OCI-LY3 (cell line): Measurements from ENCODE around the gene PNLIPRP3.

Source experiments
- H2AFZ ChIP-seq: fragments of 200-600, 300-600 bp; shearing (Covaris generic); 2 replicates; pipeline ENCODE4 v1.6.0; 2014; ENCODE audit warnings: antibody characterized with exemption, low read depth, low read length
- H3K27ac ChIP-seq: fragments of 200-600, 300-600 bp; sonication (generic); 2 replicates; pipeline ENCODE4 v1.5.1; 2014; ENCODE audit warnings: mild to moderate bottlenecking, low read length, moderate library complexity, mixed read lengths
- H3K27me3 ChIP-seq: fragments of 200-600, 300-600 bp; sonication (generic); 2 replicates; pipeline ENCODE4 v1.6.1; 2014; ENCODE audit warnings: low read depth, low read length, mixed read lengths
- H3K36me3 ChIP-seq: fragments of 200-600, 300-600 bp; sonication (generic); replicated peaks from 2 replicates; pipeline ENCODE3; 2014; ENCODE audit warnings: low read depth, low read length, mixed read lengths
- H3K4me1 ChIP-seq: fragments of 300-600, 200-600 bp; sonication (generic); 2 replicates; pipeline ENCODE4 v1.6.1; 2014; ENCODE audit warnings: low read length, mixed read lengths
- H3K4me2 ChIP-seq: fragments of 200-600, 300-600 bp; sonication (generic); 2 replicates; pipeline ENCODE4 v1.6.1; 2014; ENCODE audit warnings: low read length, mixed read lengths
- H3K4me3 ChIP-seq: fragments of 300-600, 200-600 bp; sonication (generic); 2 replicates; pipeline ENCODE4 v1.5.1; 2014; ENCODE audit warnings: antibody characterized with exemption, mild to moderate bottlenecking, low read length, moderate library complexity
- H3K79me2 ChIP-seq: fragments of 300-600, 200-600 bp; shearing (Covaris generic); 2 replicates; pipeline ENCODE4 v1.6.1; 2014; ENCODE audit warnings: mild to moderate bottlenecking, low read length, mixed read lengths
- H3K9ac ChIP-seq: fragments of 300-600, 200-600 bp; shearing (Covaris generic); 2 replicates; pipeline ENCODE4 v1.6.0; 2014; ENCODE audit warnings: mild to moderate bottlenecking, low read length, moderate library complexity
- H3K9me3 ChIP-seq: fragments of 200-600, 300-600 bp; shearing (Covaris generic); 2 replicates; pipeline ENCODE4 v1.6.1; 2014; ENCODE audit warnings: low read length, mixed read lengths; ENCODE audit not compliant: insufficient read depth
- H4K20me1 ChIP-seq: fragments of 200-600, 300-600 bp; sonication (generic); 2 replicates; pipeline ENCODE4 v1.6.1; 2016; ENCODE audit warnings: low read length, mixed read lengths; ENCODE audit not compliant: insufficient read depth
- CTCF ChIP-seq: fragments of 200-600, 300-600 bp; sonication (generic); IDR thresholded peaks from 2 replicates; pipeline ENCODE4 v1.5.1; 2014; ENCODE audit warnings: antibody characterized with exemption, low read length, low read depth
- EZH2phosphoT487 ChIP-seq: fragments of 200-600 bp; shearing (Covaris generic); IDR thresholded peaks from 2 replicates; pipeline ENCODE4 v1.6.1; 2018; ENCODE audit warnings: antibody characterized with exemption, mixed run types, low read depth

The PNLIPRP3 gene

GRCh38 chr10:116475866-116476265, 48.2 kb downstream of the PNLIPRP3 start:
- Histone ChIP-seq H3K9ac (no peak overlapping the region), H4K20me1 (no peaks in the 10 kb centered on the region), H3K4me3 (no peak overlapping the region), H3K27me3 (no peaks in the 10 kb centered on the region), H3K4me1 (no peaks in the 10 kb centered on the region), H3K9me3 (no peaks in the 10 kb centered on the region), H3K79me2 (no peaks in the 10 kb centered on the region), H3K36me3 (no peaks in the 10 kb centered on the region), H3K27ac (no peak overlapping the region), H3K4me2 (no peak overlapping the region), H2AFZ (no peak overlapping the region)
- no peak for TF ChIP-seq CTCF
- no peak for TF ChIP-seq EZH2phosphoT487

GRCh38 chr10:116476461-116476860, 48.8 kb downstream of the PNLIPRP3 start:
- H3K27me3 ChIP-seq, result no peaks in the 10 kb centered on the region
- no peak overlapping the region for H3K4me2 ChIP-seq
- H4K20me1 ChIP-seq, result no peaks in the 10 kb centered on the region
- no peak overlapping the region for H3K4me3 ChIP-seq
- TF ChIP-seq EZH2phosphoT487 (no peak), CTCF (no peak)
- no peak overlapping the region for H3K27ac ChIP-seq
- no peak overlapping the region for H3K9ac ChIP-seq
- H3K79me2 ChIP-seq, result no peaks in the 10 kb centered on the region
- no peaks in the 10 kb centered on the region for H3K9me3 ChIP-seq
- no peaks in the 10 kb centered on the region for H3K36me3 ChIP-seq
- no peak overlapping the region for H2AFZ ChIP-seq
- no peaks in the 10 kb centered on the region for H3K4me1 ChIP-seq

DNA sequence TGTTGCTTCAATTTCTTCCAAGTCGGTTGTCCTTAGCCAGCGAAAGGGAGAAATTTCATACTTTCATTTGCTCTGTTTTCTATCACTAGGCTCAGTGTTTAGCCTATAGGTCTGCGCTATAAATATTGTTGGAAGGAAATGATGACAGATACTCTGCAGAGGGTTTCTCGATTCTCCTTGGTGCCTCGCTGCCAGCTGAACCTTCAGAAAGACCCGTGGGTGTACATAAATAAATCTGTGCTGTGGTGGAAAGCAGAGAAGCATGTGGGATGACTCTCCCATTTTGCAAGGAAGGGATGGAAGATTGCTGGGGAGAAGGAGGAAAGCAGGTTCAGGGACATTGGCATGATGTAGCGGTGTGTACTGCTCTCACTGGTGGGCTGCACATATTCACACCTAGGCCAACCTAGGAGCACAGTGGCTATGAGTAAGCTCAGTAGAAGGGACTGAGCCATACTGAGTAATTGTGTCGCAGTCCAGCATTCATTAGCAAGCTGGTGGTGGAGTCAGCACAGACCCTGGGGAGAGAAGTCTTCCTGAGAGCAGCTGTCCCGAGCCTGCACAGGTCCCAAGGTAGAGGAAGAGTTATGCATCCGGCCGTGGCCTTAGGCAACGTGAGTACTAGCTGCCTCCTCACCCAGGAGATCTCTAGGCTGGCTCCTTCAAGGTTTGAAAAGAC, 50.5 kb downstream of the PNLIPRP3 start:
- no peaks in the 10 kb centered on the region for H3K27me3 ChIP-seq
- no peak overlapping the region for H3K4me3 ChIP-seq
- no peak overlapping the region for H3K4me2 ChIP-seq
- H3K36me3 ChIP-seq, result no peaks in the 10 kb centered on the region
- no peaks in the 10 kb centered on the region for H3K79me2 ChIP-seq
- H3K27ac ChIP-seq, result no peak overlapping the region
- H3K9ac ChIP-seq, result no peak overlapping the region
- H2AFZ ChIP-seq, result no peak overlapping the region
- no peaks in the 10 kb centered on the region for H3K4me1 ChIP-seq
- H3K9me3 ChIP-seq, result no peaks in the 10 kb centered on the region
- TF ChIP-seq CTCF (no peak), EZH2phosphoT487 (no peak)
- no peaks in the 10 kb centered on the region for H4K20me1 ChIP-seq

DNA sequence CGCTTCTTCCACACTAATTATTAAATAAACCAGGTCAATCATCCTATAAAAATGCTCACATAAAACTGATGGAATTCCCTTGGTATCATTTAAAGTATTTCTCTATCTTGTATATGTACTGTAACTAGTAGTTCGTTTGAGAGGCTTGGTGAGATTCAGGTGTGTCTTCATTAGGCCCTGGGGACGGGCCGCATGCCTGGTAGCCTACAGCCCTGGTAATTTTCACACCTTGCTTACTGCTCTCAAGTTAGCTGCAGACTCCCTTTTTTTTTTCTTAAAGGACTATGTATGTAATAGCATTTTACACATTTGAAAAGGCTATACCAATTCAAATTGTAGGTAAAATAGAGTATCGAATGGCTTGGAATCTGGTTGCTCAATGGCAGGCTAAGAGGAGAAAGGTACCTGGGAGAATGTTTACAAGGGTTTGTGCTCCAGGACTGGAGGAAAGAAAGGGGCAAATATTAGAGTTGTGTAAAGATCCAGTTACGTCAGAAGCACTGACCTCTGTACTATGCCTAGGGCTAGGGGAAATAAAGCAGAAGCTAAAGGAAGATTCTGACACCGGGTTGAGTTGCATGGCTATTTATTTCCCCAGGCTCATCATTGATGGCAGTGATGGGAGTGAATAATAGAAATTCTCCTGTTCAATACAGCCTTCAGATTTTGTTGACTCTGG, 59.3 kb downstream of the PNLIPRP3 start:
- Histone ChIP-seq H3K4me1 (no peaks in the 10 kb centered on the region), H3K27ac (no peak overlapping the region), H2AFZ (no peak overlapping the region), H4K20me1 (no peaks in the 10 kb centered on the region), H3K4me3 (no peak overlapping the region), H3K27me3 (no peaks in the 10 kb centered on the region), H3K9ac (no peak overlapping the region), H3K4me2 (no peak overlapping the region), H3K9me3 (no peaks in the 10 kb centered on the region), H3K36me3 (no peaks in the 10 kb centered on the region), H3K79me2 (no peaks in the 10 kb centered on the region)
- TF ChIP-seq CTCF (no peak), EZH2phosphoT487 (no peak)
